Esophagus (tissue), 2 donors: ENCODE results near the gene CENPO. TPM values are rescaled to one million over a fixed set of nuclear protein-coding genes. Genes with fewer than 3 reads are reported as not detected.

Experiments
- H3K27ac ChIP-seq, 2 donors: one replicate each; pipeline ENCODE4 v1.5.1; 2013; ENCODE audit warnings: low read depth in 2 of 2, mild to moderate bottlenecking in 2 of 2, inconsistent platforms in 1 of 2, low read length in 1 of 2, moderate library complexity in 1 of 2
- H3K27me3 ChIP-seq, 2 donors: one replicate each; pipeline ENCODE4 v1.6.1; 2013; ENCODE audit warnings: low read length in 2 of 2, control low read depth in 1 of 2, mild to moderate bottlenecking in 1 of 2; ENCODE audit not compliant: insufficient read depth in 2 of 2, control insufficient read depth in 1 of 2
- H3K36me3 ChIP-seq, 2 donors: one replicate each; pipeline ENCODE4 v1.6.1; 2013; ENCODE audit warnings: low read length in 1 of 2; ENCODE audit not compliant: control insufficient read depth in 2 of 2, insufficient read depth in 2 of 2
- H3K4me1 ChIP-seq, 2 donors: one replicate each; pipeline ENCODE4 v1.6.1; 2013; ENCODE audit warnings: low read length in 1 of 2; ENCODE audit not compliant: control insufficient read depth in 2 of 2, insufficient read depth in 2 of 2
- H3K4me3 ChIP-seq, 2 donors: one replicate each; pipeline ENCODE4 v1.5.1; 2013; ENCODE audit warnings: low read length in 2 of 2, mild to moderate bottlenecking in 2 of 2, low read depth in 1 of 2, moderate library complexity in 1 of 2
- H3K9me3 ChIP-seq, 2 donors: one replicate each; pipeline ENCODE4 v1.6.1; 2013; ENCODE audit warnings: mild to moderate bottlenecking in 2 of 2, low read depth in 1 of 2, low read length in 1 of 2, moderate library complexity in 1 of 2; ENCODE audit not compliant: control insufficient read depth in 2 of 2, insufficient read depth in 1 of 2
- whole genome bisulfite sequencing, 2 donors: extraction: QIAGEN DNeasy Blood & Tissue Kit; methylation state at CpG; one replicate each; pipeline ENCODE4 v1.1.7; 2013; 5-methylcytosine and 5-hydroxymethylcytosine counted together
- polyA plus RNA-seq, 2 donors: library from polyadenylated mRNA; stranded (reverse); fragments of 200-250 nt; gene quantifications; one replicate each; pipeline ENCODE4 v1.2.3, GENCODE V29; 2013
- donor health status: healthy with polysubstance abuse.
- donor health status: Bipolar disorder and iron deficiency.

CENPO gene
- polyA plus RNA-seq, 2 donors, result 3.7 to 4.1 TPM

DNA sequence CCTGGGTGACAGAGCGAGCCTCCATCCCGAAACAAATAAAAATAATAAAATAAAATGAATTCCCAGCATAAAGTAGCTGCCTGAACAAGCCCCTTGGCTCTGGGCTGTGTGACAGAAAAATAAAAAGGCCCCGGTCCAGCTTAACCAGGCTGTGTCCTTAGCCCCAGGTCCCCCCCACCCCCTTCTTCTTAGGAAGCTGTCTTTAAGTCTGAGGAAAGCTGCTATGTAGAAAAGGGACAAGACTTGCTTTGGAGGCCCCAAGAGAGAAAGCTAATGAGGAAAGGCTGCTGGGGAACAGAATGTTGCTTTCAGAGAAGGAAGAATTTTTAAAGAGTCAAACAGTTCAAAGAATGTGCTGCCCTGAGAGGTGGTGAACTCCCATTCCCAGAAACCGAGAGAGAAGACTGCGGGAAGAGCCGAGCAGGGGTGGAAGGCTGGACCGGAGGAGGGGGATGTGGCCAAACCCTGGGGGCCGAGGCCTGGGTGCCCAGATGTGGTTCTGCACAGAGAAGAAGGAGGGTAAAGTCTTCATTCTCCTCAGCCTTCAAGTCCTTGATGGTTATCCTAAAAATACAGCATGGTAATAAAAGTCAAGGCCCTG lies 61.9 kb downstream of the CENPO start:
- 79 to 85% methylated on average over 8 of the region's 8 CpGs for WGBS, 2 donors

DNA sequence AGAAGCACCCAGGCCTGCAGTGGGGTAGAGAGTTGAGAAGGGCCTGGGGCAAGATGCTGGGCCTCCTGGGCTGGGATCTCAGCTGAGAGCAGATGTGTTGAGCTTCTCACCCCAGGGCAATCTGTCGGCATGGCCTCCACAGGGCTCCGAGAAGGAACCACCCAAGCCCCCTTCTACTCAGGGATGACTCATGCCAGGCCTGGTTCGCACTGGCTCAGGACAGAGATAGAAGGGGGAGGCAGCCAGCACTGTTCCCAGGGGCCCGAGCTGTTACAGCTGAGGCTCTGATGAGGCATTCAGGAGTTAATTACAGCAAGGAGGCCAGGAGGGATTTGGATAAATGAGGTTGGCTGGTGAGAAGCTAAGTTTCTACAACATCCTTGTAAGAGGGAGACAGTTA lies 62.5 kb downstream of the CENPO start:
- 58 to 66% methylated on average over 4 of the region's 4 CpGs for WGBS, 2 donors
- no peaks in the 10 kb centered on the region for H3K27me3 ChIP-seq
- H3K9me3 ChIP-seq, result no peaks in the 10 kb centered on the region
- peaks cover 0 to 5% of the 10 kb centered on the region in 2 donors for H3K36me3 ChIP-seq
- H3K4me1 ChIP-seq, result no peaks in the 10 kb centered on the region
- peak overlapping the region in 1 of 2 donors; percentile 17 for H3K27ac ChIP-seq
- no peak overlapping the region for H3K4me3 ChIP-seq

More for the DNA sequence above, 61.9 kb downstream of the CENPO start:
- no peaks in the 10 kb centered on the region for H3K4me1 ChIP-seq
- H3K4me3 ChIP-seq, result no peak overlapping the region
- H3K27ac ChIP-seq, result no peak overlapping the region
- H3K9me3 ChIP-seq, result no peaks in the 10 kb centered on the region
- H3K36me3 ChIP-seq, result peaks cover 0 to 5% of the 10 kb centered on the region in 2 donors
- no peaks in the 10 kb centered on the region for H3K27me3 ChIP-seq

DNA sequence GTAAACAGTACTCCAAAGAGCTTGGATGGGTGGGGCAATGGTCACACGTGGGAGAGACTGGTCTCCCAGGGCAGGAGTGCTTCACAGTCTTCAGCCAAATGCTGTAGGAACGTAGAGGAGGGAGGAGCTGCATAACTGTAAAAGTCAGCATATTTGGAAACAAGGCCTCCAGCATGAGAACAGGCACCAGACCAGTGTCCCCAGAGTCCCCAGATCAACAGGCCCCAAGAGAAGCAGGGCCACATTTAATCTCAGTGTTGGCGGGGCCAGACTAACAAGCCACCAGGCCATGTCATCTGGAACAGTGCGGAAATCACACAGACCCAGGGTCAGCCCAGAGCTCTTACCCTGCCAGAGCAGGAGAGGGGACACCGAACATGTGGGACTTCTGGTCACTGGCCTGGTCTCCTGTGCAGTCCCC lies 63.6 kb downstream of the CENPO start:
- H3K27ac ChIP-seq, result no peak overlapping the region
- no peaks in the 10 kb centered on the region for H3K4me1 ChIP-seq
- no peaks in the 10 kb centered on the region for H3K27me3 ChIP-seq
- H3K36me3 ChIP-seq, result peaks cover 0 to 5% of the 10 kb centered on the region in 2 donors
- whole genome bisulfite sequencing, 2 donors, result 69 to 83% methylated on average over 5 of the region's 5 CpGs
- H3K9me3 ChIP-seq, result no peaks in the 10 kb centered on the region
- no peak overlapping the region for H3K4me3 ChIP-seq

DNA sequence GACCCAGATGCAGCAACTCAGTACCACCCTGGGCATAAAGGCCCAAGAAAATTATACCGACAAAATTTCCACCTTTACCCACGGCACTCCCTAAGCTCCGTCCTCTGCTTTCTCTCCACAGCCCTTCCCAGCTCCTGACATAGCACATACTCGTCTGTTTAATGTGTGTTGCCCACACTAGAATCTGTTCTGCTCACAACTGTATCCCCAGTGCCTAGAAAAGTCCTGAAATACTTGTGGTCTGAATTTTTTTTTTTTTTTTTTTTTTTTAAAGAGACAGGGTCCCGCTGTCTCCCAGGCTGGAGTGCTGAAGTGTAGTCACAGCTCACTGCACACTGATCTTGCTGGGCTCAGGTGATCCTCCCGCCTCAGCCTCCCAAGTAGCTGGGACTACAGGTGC lies 64.5 kb downstream of the CENPO start:
- no peaks in the 10 kb centered on the region for H3K4me1 ChIP-seq
- no peak overlapping the region for H3K27ac ChIP-seq
- 93 to 94% methylated on average over 6 of the region's 6 CpGs for WGBS, 2 donors

DNA sequence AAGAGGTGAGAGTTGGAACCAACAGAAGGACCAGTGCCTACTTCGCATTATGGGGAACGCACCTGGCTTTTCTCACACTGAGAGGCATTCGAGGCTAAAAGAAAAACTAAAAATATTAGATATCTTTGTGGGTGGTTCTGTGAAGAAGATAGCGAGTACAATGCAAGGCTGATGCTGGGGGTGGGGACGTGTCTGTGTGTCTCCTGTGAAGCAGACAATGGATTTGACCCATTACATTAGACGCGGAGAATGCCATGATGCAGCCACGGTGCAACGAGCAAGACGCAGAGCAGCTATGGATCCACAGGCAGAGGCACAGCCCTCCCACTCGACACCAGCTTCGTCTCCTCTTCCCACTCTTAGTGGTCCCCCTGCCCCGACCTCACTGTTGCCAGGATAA lies 65.8 kb downstream of the CENPO start:
- no peak overlapping the region for H3K27ac ChIP-seq
- no peaks in the 10 kb centered on the region for H3K27me3 ChIP-seq
- 92 to 95% methylated on average over 13 of the region's 13 CpGs for WGBS, 2 donors
- H3K4me3 ChIP-seq, result no peak overlapping the region
- H3K9me3 ChIP-seq, result no peaks in the 10 kb centered on the region
- H3K36me3 ChIP-seq, result peaks cover 0 to 2% of the 10 kb centered on the region in 2 donors
- no peaks in the 10 kb centered on the region for H3K4me1 ChIP-seq

More for the DNA sequence above, 64.5 kb downstream of the CENPO start:
- H3K36me3 ChIP-seq, result peaks cover 0 to 2% of the 10 kb centered on the region in 2 donors
- no peak overlapping the region for H3K4me3 ChIP-seq
- no peaks in the 10 kb centered on the region for H3K9me3 ChIP-seq
- H3K27me3 ChIP-seq, result no peaks in the 10 kb centered on the region

DNA sequence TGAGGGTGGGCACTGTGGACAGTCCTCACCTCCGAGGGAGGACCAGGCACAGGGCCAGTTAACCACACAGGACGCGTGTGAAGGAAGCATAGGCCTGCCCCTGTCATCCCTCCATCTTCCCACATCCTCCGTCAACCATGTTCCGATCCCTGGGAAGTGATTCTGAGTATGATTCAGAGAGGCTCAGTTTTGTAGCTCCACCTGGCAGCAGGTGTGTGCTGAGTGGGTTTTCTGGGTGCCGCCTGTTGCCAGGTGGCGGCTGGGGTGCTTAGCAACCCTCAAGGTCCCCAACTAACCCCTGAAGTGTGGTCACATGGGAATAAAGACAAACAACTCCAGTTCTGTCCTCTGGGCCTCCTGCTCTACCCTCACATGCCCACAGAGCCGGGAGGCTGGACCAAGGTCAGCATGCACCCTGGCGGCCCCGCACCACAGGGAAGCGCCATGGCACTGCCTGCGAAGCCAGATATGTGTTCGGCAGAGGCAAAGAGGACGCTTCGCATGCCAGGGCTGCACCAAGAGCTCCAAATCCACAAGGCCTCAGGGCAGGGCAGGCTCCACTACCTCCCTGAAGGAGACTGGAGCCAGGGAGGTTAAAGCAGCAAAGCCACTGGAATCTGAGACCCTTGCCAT lies 66.9 kb downstream of the CENPO start:
- Histone ChIP-seq H3K27ac (no peak overlapping the region), H3K27me3 (no peaks in the 10 kb centered on the region), H3K9me3 (no peaks in the 10 kb centered on the region), H3K4me3 (no peak overlapping the region), H3K4me1 (no peaks in the 10 kb centered on the region), H3K36me3 (peaks cover 0 to 2% of the 10 kb centered on the region in 2 donors)
- 83 to 93% methylated on average over 15 of the region's 15 CpGs for WGBS, 2 donors

DNA sequence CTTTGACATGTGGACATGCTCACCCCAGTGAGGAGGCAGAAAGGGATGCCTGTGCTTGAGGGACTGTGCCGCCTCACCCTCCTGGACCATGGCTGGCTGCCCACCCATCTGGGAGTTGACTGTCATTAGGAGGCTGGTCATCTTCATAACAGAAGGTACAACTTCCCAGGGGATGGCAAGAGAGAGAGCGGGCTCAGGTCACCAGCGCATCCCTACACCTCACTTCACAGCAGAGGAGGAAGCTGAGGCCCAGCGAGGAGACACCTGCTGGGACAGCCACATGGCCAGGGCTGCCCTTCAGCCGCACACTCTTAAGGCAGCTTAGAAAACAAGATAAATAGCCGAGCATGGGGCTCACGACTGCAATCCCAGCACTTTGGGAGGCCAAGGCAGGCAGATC lies 67.4 kb downstream of the CENPO start:
- Histone ChIP-seq H3K9me3 (no peaks in the 10 kb centered on the region), H3K27ac (no peak overlapping the region), H3K4me1 (no peaks in the 10 kb centered on the region), H3K27me3 (no peaks in the 10 kb centered on the region), H3K36me3 (peaks cover 1 to 2% of the 10 kb centered on the region in 2 donors), H3K4me3 (no peak overlapping the region)
- WGBS, 2 donors, result 94 to 98% methylated on average over 7 of the region's 7 CpGs

DNA sequence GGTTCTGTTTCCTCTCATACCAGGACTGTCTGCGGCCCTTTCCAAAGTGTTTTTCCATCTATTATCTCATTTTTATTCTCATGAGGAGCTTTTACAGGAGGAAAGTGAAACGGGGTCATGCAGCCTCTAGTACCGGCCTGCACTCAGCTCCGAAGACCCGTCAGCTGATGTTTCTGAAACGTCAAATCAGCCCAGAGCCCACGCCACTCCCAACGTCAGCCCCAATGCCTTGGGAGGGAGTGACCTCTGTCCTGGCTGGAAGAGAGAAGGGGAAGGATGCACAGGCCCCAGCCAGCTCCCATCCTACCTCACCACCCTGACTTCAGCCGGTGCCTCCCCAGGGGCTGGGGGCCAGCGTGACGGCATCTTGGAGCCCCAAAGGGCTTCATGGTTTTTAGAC lies 68.3 kb downstream of the CENPO start:
- Histone ChIP-seq H3K27ac (no peak overlapping the region), H3K27me3 (no peaks in the 10 kb centered on the region), H3K4me3 (no peak overlapping the region), H3K4me1 (no peaks in the 10 kb centered on the region), H3K9me3 (no peaks in the 10 kb centered on the region), H3K36me3 (peaks cover 2 to 3% of the 10 kb centered on the region in 2 donors)
- WGBS, 2 donors, result 85 to 92% methylated on average over 11 of the region's 11 CpGs

DNA sequence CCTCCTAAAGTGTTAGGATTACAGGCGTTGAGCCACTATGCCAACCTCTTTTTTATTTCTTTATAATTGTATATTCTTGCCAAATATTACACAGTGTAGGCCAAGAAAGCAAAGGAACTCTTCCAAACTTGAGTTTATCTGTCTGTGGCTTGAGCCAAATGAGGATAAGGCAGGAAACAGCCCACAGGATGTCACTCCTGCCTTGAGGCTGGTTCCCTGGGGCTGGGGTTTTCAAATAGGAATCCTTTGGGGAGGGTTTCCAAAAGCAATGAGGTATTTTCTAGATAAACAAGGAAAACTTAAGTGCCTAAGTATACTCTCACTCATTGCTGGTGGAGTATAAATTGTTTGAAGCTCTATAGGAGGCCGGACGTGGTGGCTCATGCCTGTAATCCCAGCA lies 70.4 kb downstream of the CENPO start:
- Histone ChIP-seq H3K9me3 (no peaks in the 10 kb centered on the region), H3K27me3 (no peaks in the 10 kb centered on the region), H3K4me3 (no peak overlapping the region), H3K4me1 (no peaks in the 10 kb centered on the region), H3K27ac (no peak overlapping the region), H3K36me3 (peaks cover 2 to 3% of the 10 kb centered on the region in 2 donors)
- WGBS, 2 donors, result 76 to 85% methylated on average over 3 of the region's 3 CpGs

DNA sequence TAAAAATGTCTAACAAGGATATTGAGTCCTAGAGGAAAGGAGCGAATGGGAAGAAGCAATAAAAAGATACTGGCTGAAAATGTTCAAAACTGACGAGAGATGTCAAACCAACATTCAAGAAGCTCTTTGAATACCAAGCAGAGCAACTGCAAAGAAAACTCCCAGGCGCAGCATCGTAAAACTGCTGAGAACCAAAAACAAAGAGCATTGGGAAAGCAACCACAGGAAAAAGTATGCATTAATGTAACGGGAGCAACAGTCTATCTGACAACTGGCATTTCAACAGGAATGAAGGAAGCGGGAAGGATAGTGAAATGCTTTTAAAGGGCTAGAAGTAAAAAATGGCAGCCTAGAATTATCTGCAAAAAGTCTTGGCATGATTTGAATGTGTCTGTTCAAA lies 73.7 kb downstream of the CENPO start:
- Histone ChIP-seq H3K27me3 (no peaks in the 10 kb centered on the region), H3K9me3 (no peaks in the 10 kb centered on the region), H3K4me3 (no peak overlapping the region), H3K4me1 (no peaks in the 10 kb centered on the region), H3K36me3 (peaks cover 0 to 7% of the 10 kb centered on the region in 2 donors), H3K27ac (no peak overlapping the region)
- WGBS, 2 donors, result 93 to 96% methylated on average over 6 of the region's 6 CpGs
